NB4 (cell line): Measurements from ENCODE around the gene INTS15.

ENCODE experiments used
- CTCF ChIP-seq: IDR thresholded peaks from one replicate; pipeline ENCODE4 v1.5.1; 2012; ENCODE audit warnings: low read depth, low read length
- MYC ChIP-seq: IDR thresholded peaks from 2 replicates; pipeline ENCODE4 v1.6.1; 2011; ENCODE audit warnings: low read depth, low read length

DNA sequence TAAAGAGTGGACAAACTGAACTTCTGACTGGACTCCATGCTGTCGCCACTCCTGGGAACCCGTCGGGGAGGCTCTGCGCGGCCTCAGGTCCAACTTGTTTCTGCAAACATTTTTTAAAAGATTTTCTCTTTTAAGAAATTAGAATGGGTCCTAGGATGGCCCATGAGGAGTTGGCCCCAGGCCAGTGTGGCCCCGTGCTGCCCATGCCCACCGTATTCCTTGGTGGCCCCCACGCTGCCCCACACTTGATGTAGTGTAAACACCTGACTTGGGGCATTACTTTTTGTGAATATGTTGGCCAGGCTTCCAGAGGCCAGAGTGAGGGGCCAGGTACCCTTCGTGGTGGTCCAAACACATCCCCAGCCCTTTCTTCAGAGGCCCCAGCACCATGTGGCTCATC lies 66.6 kb downstream of the INTS15 start:
- TF ChIP-seq CTCF (no peak), MYC (no peak)
